Measurements from ENCODE around the gene HSD11B1L. TPM values are rescaled to one million over a fixed set of nuclear protein-coding genes. Genes with fewer than 3 reads are reported as not detected.

HSD11B1L gene
- total RNA-seq, 4 donors from 2014 or later: 7.3 to 30.4 (median 15.8) TPM

DNA sequence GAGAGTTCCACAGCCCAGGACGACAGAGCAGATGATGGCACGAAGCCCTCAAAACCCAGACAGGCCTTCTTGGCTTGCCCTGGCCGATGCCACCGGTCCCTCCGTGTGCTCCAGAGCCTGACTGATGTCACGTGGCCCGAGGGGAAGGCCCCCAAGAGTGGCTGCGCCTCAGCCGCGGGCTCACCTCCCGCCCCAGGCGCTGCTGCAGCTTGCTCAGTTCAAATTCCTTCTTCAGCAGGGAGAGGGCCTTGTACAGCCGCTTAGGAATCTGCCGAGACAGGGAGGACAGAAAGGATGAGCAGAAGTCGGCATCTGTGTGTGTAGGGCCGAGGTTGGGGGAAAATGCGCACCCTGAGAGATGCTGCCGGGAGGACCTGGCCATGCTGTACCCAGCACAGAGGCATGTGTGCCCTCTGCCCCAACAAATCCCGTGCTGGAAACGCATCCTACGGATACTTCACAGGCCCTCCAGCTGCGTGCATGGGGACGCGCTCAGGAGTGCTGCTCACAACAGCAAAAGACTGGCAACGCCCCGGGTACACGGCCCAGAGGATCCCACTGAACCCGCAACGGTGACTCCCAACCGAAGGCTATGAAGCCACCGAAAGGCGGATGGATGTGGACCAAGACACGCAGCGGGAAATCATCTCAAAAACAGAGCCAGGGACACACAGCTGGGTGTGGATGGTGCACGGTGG, 26.2 kb downstream of the HSD11B1L start:
- intact Hi-C loops (cut with DNase I): no loop called here
- no peak for DNase-seq
- WGBS, 2 donors: 93 to 95% methylated on average over 25 to 32 of the region's 35 CpGs
- peaks cover 65 to 72% of the 10 kb centered on the region in 2 donors for H3K36me3 ChIP-seq
- no peaks in the 10 kb centered on the region for H3K4me1 ChIP-seq
- TF ChIP-seq, protein P1, sequence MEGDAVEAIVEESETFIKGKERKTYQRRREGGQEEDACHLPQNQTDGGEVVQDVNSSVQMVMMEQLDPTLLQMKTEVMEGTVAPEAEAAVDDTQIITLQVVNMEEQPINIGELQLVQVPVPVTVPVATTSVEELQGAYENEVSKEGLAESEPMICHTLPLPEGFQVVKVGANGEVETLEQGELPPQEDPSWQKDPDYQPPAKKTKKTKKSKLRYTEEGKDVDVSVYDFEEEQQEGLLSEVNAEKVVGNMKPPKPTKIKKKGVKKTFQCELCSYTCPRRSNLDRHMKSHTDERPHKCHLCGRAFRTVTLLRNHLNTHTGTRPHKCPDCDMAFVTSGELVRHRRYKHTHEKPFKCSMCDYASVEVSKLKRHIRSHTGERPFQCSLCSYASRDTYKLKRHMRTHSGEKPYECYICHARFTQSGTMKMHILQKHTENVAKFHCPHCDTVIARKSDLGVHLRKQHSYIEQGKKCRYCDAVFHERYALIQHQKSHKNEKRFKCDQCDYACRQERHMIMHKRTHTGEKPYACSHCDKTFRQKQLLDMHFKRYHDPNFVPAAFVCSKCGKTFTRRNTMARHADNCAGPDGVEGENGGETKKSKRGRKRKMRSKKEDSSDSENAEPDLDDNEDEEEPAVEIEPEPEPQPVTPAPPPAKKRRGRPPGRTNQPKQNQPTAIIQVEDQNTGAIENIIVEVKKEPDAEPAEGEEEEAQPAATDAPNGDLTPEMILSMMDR (IDR thresholded peaks at IDR 0.05): no peak
- TF ChIP-seq POLR2A (IDR thresholded peaks at IDR 0.05): no peak
- H3K9me3 ChIP-seq: no peaks in the 10 kb centered on the region
- H3K27ac ChIP-seq: no peak overlapping the region
- H3K27me3 ChIP-seq: no peaks in the 10 kb centered on the region
- H3K4me3 ChIP-seq (replicated peaks in 1 of 3): no peak overlapping the region

DNA sequence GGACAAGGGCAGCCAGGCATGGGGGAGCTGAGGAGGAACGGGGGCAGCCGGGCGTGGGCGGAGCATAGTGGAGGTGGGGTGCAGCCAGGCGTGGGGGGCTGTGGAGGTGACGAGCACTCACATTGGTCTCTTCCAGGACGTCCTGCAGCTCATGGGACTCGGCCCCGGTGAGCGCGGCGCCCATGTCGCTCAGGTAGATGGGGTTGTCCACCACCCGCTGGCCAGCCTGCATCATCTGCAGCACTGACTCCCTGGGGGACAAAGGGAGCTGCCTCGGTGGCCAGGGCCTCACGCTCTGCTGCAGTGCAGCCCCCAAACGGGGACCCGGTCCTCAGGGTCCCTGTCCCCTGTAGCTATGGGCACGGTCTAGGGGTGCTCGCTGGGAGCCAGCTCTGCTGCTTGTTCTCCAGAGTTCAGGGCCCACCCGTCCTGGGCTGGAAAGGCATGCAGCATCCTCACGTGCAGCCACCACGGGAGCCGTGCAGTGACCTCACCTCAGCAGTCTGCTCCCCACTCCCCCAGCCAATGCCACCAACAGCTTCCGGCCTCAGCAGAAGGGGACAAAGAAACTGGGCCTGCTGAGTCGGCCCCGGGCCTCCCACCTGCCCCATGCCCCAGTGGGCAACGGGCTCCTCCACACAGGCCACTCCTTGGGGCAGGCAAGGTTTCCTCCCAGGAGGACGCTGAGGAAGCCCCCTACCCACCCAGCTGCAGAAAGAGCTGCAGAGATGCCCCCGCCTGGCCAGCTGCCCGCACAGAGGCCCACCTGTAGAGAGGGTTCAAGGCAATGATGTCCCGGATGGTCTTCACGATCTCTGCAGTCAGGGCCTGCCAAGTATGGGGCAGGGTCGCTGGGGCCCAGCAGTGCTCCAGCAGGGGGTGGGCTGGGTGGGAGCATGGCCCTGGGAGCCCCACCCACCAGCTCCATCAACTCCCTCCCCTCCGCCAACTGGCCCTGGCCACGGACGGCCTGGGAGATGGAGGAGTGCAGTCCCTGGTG, 27.0 kb downstream of the HSD11B1L start:
- no peaks in the 10 kb centered on the region for H3K9me3 ChIP-seq
- no peak overlapping the region for H3K27ac ChIP-seq
- H3K4me1 ChIP-seq: no peaks in the 10 kb centered on the region
- DNase-seq: no peak
- H3K4me3 ChIP-seq (replicated peaks in 1 of 3): no peak overlapping the region
- TF ChIP-seq, protein P1 (IDR thresholded peaks at IDR 0.05): no peak
- no peak for TF ChIP-seq POLR2A (IDR thresholded peaks at IDR 0.05)
- H3K27me3 ChIP-seq: no peaks in the 10 kb centered on the region
- intact Hi-C loops (cut with DNase I): no loop called here
- 91 to 96% methylated on average over 16 to 25 of the region's 37 CpGs for WGBS, 2 donors
- peaks cover 74 to 80% of the 10 kb centered on the region in 2 donors for H3K36me3 ChIP-seq

DNA sequence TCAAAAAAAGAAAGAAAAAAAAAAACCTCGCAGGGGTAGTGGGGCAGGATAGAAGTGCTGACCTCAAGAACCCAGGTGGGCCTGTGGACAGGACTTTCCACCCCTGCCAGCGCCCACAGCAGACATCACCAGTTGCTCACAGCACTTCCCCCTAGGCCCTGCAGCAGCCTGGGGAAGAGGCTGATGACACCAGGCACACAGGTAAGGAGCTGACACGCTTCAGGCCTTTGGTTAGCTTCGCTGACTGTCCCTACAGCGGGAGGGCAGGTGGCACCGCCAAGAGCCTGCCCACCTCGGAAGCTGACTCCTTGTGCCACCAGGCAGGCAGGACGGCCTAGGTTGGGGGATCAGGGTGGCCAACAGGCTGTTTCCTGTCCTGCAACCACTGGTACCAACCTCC, 30.2 kb downstream of the HSD11B1L start:
- WGBS, 2 donors: 93 to 94% methylated on average over 7 to 8 of the region's 8 CpGs
- intact Hi-C loops (cut with DNase I): no loop called here
- Histone ChIP-seq H3K36me3 (peaks cover 60% of the 10 kb centered on the region in 2 donors), H3K9me3 (no peaks in the 10 kb centered on the region), H3K27me3 (no peaks in the 10 kb centered on the region), H3K27ac (no peak overlapping the region), H3K4me3 (replicated peaks in 1 of 3) (no peak overlapping the region), H3K4me1 (no peaks in the 10 kb centered on the region)
- no peak for TF ChIP-seq POLR2A (IDR thresholded peaks at IDR 0.05)
- TF ChIP-seq, protein P1 (IDR thresholded peaks at IDR 0.05): no peak
- no peak for DNase-seq

DNA sequence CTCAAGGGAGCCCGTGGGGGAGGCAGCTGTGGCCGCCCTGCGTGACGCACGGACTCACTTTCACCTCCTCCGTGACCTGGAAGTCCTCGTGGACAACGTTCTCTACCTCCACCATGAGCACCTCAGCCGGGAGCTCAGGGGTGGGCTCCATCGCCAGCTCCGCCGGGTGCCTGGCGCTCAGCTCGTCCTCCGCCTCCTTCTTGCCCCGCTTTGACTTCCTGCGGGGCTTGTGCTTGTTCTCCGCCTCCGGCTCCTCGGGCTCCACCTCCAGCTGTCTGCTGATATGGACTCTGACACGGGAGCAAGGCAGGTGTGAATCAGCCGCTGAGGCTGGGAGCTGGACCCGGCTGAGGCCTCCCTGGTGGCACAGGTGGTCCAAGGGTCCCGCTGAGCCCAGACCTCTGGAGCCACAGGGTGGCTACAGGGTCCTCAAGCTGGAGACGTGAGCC, 30.9 kb downstream of the HSD11B1L start:
- TF ChIP-seq POLR2A (IDR thresholded peaks at IDR 0.05): no peak
- TF ChIP-seq, protein P1 (IDR thresholded peaks at IDR 0.05): no peak
- DNase-seq: no peak
- Histone ChIP-seq H3K4me1 (no peaks in the 10 kb centered on the region), H3K27me3 (no peaks in the 10 kb centered on the region), H3K36me3 (peaks cover 53% of the 10 kb centered on the region in 2 donors), H3K9me3 (no peaks in the 10 kb centered on the region), H3K27ac (no peak overlapping the region), H3K4me3 (replicated peaks in 1 of 3) (no peak overlapping the region)
- WGBS, 2 donors: 93 to 94% methylated on average over 25 of the region's 25 CpGs
- intact Hi-C loops (cut with DNase I): no loop called here
